GM12892 (cell line): ENCODE measurements around the gene CD40.

Experiments
- POLR2A ChIP-seq: IDR thresholded peaks from 2 replicates; pipeline ENCODE4 v1.6.1; 2011; ENCODE audit warnings: low read depth, low read length, control low read depth
- POLR2AphosphoS5 ChIP-seq: IDR thresholded peaks from 2 replicates; pipeline ENCODE4 v1.6.1; 2011; ENCODE audit warnings: low read depth, low read length, control low read depth
- TAF1 ChIP-seq: IDR thresholded peaks from 2 replicates; pipeline ENCODE4 v1.6.1; 2011; ENCODE audit warnings: low read depth, mild to moderate bottlenecking, control low read depth, low read length, borderline replicate concordance

DNA sequence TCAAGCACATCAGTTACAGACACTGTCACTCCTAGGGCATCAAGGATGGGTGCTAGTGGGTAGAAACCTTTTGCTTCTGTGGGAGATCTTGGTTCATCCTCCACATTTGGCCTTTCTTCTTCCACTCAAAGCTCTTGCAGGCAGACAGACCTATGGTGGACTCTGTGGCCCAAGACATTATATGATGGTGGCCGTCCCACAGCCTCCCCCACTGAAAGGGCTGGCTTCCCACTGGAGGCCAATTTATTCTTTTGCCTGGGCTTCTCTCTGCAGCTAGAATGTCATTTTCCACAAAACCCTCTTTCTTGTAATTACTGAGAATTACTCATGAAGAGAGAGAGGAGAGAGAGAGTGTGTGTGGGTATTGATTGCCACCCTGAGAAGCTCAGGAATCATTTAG lies 43.8 kb downstream of the CD40 start:
- TF ChIP-seq POLR2A: no peak
- TF ChIP-seq TAF1: no peak
- TF ChIP-seq POLR2AphosphoS5: no peak
